SU-DHL-6 (cell line): Measurements from ENCODE around the gene TNS3.

Experiments used
- H2AFZ ChIP-seq: fragments of 200-600 bp; sonication (generic); 2 replicates; pipeline ENCODE4 v1.6.1; 2014; ENCODE audit warnings: low read depth, mild to moderate bottlenecking, moderate library complexity, mixed read lengths, antibody characterized with exemption, low read length; ENCODE audit not compliant: severe bottlenecking
- H3F3A ChIP-seq: fragments of 200-600 bp; shearing (Covaris generic); 2 replicates; pipeline ENCODE4 v1.6.0; 2016; ENCODE audit warnings: antibody characterized with exemption, mild to moderate bottlenecking; ENCODE audit not compliant: insufficient read depth
- H3K27ac ChIP-seq: fragments of 200-600 bp; sonication (generic); 2 replicates; pipeline ENCODE4 v1.5.1; 2016; ENCODE audit warnings: low read depth, mild to moderate bottlenecking, low read length, moderate library complexity, mixed read lengths
- H3K27me3 ChIP-seq: fragments of 200-600 bp; sonication (generic), shearing (Covaris generic); 2 replicates; pipeline ENCODE4 v1.6.0; 2014; ENCODE audit warnings: mild to moderate bottlenecking, low read length
- H3K36me3 ChIP-seq: fragments of 200-600 bp; sonication (generic); 2 replicates; pipeline ENCODE4 v1.6.1; 2014; ENCODE audit warnings: mild to moderate bottlenecking, low read length, mixed read lengths
- H3K4me2 ChIP-seq: fragments of 300-600, 200-600 bp; shearing (Covaris generic), sonication (generic); 2 replicates; pipeline ENCODE4 v1.6.0; 2014; ENCODE audit warnings: low read length, low read depth, mild to moderate bottlenecking; ENCODE audit not compliant: poor library complexity, severe bottlenecking
- H3K4me3 ChIP-seq: fragments of 200-600 bp; sonication (generic); 2 replicates; pipeline ENCODE4 v1.5.1; 2014; ENCODE audit warnings: antibody characterized with exemption, low read length, mild to moderate bottlenecking, mixed read lengths; ENCODE audit not compliant: insufficient read depth, poor library complexity, severe bottlenecking
- H3K79me2 ChIP-seq: fragments of 200-600 bp; sonication (generic); 2 replicates; pipeline ENCODE4 v1.6.1; 2014; ENCODE audit warnings: mild to moderate bottlenecking, low read length, moderate library complexity; ENCODE audit not compliant: insufficient read depth
- H3K9ac ChIP-seq: fragments of 200-600 bp; sonication (generic); 2 replicates; pipeline ENCODE4 v1.7.0; 2014; ENCODE audit warnings: mild to moderate bottlenecking, low read length
- H3K9me2 ChIP-seq: fragments of 200-600 bp; sonication (generic); replicated peaks from 2 replicates; pipeline ENCODE4 v1.6.1; 2014; ENCODE audit warnings: low read length; ENCODE audit not compliant: insufficient read depth
- H3K9me3 ChIP-seq: fragments of 200-600 bp; sonication (generic); 2 replicates; pipeline ENCODE4 v1.6.1; 2014; ENCODE audit warnings: low read length, mixed read lengths; ENCODE audit not compliant: insufficient read depth
- H4K20me1 ChIP-seq: fragments of 200-600 bp; sonication (generic); 2 replicates; pipeline ENCODE4 v1.6.1; 2014; ENCODE audit warnings: low read depth, mild to moderate bottlenecking, antibody characterized with exemption, low read length, moderate library complexity, mixed read lengths
- EZH2phosphoT487 ChIP-seq: fragments of 200-600 bp; sonication (generic), shearing (Covaris generic); conservative IDR thresholded peaks from 2 replicates; pipeline ENCODE4 v1.6.1; 2018; ENCODE audit warnings: mild to moderate bottlenecking, antibody characterized with exemption, low read length, moderate library complexity, mixed read lengths
- TF ChIP-seq, protein P1 (sequence below): fragments of 200-600 bp; sonication (generic); IDR thresholded peaks from one replicate; pipeline ENCODE4 v1.5.1; 2017; ENCODE audit warnings: antibody characterized with exemption, mild to moderate bottlenecking, low read length, moderate library complexity; ENCODE audit not compliant: insufficient read depth, poor library complexity, severe bottlenecking

The TNS3 gene

GRCh38 chr7:47572939-47573757 lies 8.8 kb downstream of the TNS3 start:
- H3K9me3 ChIP-seq = no peaks in the 10 kb centered on the region
- TF ChIP-seq EZH2phosphoT487 = no peak
- TF ChIP-seq, protein P1, sequence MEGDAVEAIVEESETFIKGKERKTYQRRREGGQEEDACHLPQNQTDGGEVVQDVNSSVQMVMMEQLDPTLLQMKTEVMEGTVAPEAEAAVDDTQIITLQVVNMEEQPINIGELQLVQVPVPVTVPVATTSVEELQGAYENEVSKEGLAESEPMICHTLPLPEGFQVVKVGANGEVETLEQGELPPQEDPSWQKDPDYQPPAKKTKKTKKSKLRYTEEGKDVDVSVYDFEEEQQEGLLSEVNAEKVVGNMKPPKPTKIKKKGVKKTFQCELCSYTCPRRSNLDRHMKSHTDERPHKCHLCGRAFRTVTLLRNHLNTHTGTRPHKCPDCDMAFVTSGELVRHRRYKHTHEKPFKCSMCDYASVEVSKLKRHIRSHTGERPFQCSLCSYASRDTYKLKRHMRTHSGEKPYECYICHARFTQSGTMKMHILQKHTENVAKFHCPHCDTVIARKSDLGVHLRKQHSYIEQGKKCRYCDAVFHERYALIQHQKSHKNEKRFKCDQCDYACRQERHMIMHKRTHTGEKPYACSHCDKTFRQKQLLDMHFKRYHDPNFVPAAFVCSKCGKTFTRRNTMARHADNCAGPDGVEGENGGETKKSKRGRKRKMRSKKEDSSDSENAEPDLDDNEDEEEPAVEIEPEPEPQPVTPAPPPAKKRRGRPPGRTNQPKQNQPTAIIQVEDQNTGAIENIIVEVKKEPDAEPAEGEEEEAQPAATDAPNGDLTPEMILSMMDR = no peak
- H3K4me3 ChIP-seq = no peak overlapping the region
- H3F3A ChIP-seq = peaks cover 30% of the 10 kb centered on the region
- H4K20me1 ChIP-seq = no peaks in the 10 kb centered on the region
- no peak overlapping the region for H2AFZ ChIP-seq
- peaks cover 93% of the 10 kb centered on the region for H3K79me2 ChIP-seq
- H3K27me3 ChIP-seq = no peaks in the 10 kb centered on the region
- no peaks in the 10 kb centered on the region for H3K36me3 ChIP-seq
- no peak overlapping the region for H3K9ac ChIP-seq
- no peak overlapping the region for H3K4me2 ChIP-seq
- H3K27ac ChIP-seq = no peak overlapping the region
- H3K9me2 ChIP-seq = no peaks in the 10 kb centered on the region

DNA sequence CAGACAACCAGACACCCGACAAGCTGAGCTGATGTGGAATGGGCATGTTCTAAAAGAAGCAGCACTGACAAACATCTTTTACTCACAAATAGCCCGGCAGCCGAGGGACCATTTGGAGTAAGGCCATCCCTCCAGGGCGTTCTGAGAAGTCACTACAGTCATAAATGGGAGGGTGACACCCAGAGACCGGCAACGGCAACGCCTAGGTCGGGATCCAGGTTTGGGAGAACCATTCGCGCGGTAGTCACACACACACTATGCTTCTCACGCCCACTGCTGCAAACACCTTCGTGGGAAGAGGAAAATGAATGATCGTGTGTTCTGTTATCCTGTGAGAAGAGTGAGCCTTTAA lies 9.8 kb downstream of the TNS3 start:
- TF ChIP-seq, protein P1 = no peak
- TF ChIP-seq EZH2phosphoT487 = no peak
- peak overlapping the region; percentile 66 for H3K27ac ChIP-seq
- H3K9me2 ChIP-seq = no peaks in the 10 kb centered on the region
- no peaks in the 10 kb centered on the region for H3K27me3 ChIP-seq
- H3K4me2 ChIP-seq = peak overlapping the region; percentile 50
- peak overlapping the region; percentile 16 for H3K4me3 ChIP-seq
- H3K79me2 ChIP-seq = peaks cover 93% of the 10 kb centered on the region
- H4K20me1 ChIP-seq = no peaks in the 10 kb centered on the region
- H2AFZ ChIP-seq = no peak overlapping the region
- H3F3A ChIP-seq = peaks cover 24% of the 10 kb centered on the region
- no peaks in the 10 kb centered on the region for H3K9me3 ChIP-seq
- H3K36me3 ChIP-seq = no peaks in the 10 kb centered on the region
- H3K9ac ChIP-seq = peak overlapping the region; percentile 26

GRCh38 chr7:47571331-47572093 lies 10.4 kb downstream of the TNS3 start:
- H3F3A ChIP-seq = peaks cover 18% of the 10 kb centered on the region
- TF ChIP-seq EZH2phosphoT487 = no peak
- TF ChIP-seq, protein P1 = no peak
- H3K9ac ChIP-seq = peak overlapping the region; percentile 26
- H3K27me3 ChIP-seq = no peaks in the 10 kb centered on the region
- H3K9me2 ChIP-seq = no peaks in the 10 kb centered on the region
- H3K4me3 ChIP-seq = peak overlapping the region; percentile 16
- H4K20me1 ChIP-seq = no peaks in the 10 kb centered on the region
- peak overlapping the region; percentile 66 for H3K27ac ChIP-seq
- H3K79me2 ChIP-seq = peaks cover 93% of the 10 kb centered on the region
- H3K36me3 ChIP-seq = no peaks in the 10 kb centered on the region
- H3K4me2 ChIP-seq = peak overlapping the region; percentile 50
- no peaks in the 10 kb centered on the region for H3K9me3 ChIP-seq
- no peak overlapping the region for H2AFZ ChIP-seq
